ENCODE results near the gene RHOT2. TPM values are rescaled to one million over a fixed set of nuclear protein-coding genes. Genes with fewer than 3 reads are reported as not detected.

RHOT2 gene
- total RNA-seq, 1 experiment from 2014 or later: 210 TPM

GRCh38 chr16:634051-634670 lies 33.8 kb upstream of the RHOT2 start:
- H3K9me3 ChIP-seq (ENCODE audit: control insufficient read depth, low read depth, low read length): no peaks in the 10 kb centered on the region
- no peak overlapping the region for H3K18ac ChIP-seq (ENCODE audit: insufficient read length, low read depth, low read length)
- no peaks in the 10 kb centered on the region for H3K27me3 ChIP-seq (ENCODE audit: insufficient read depth, low read length)
- no peak overlapping the region for H4K5ac ChIP-seq (ENCODE audit: insufficient read length, low read depth, low read length)
- H3K23ac ChIP-seq (ENCODE audit: insufficient read length, low read depth, low read length): no peak overlapping the region
- H3K9ac ChIP-seq (ENCODE audit: extremely low read depth, insufficient read length, low read length): no peak overlapping the region
- no peak overlapping the region for H3K14ac ChIP-seq (ENCODE audit: insufficient read depth, low read length)
- H3K27ac ChIP-seq (ENCODE audit: insufficient read length, low read depth, low read length): no peak overlapping the region
- H2BK120ac ChIP-seq (ENCODE audit: low read depth, low read length, poor library complexity, severe bottlenecking): no peak overlapping the region
- H2AFZ ChIP-seq (ENCODE audit: low read length): no peak overlapping the region
- no peak overlapping the region for H3T11ph ChIP-seq (ENCODE audit: low read length)
- H3K56ac ChIP-seq (ENCODE audit: insufficient read length, low read depth, low read length): no peak overlapping the region
- Mint-ChIP-seq H3K9me3 (peaks cover 3% of the 10 kb centered on the region in 2 experiments; a peak in 2 of 5 replicates), H3K4me1 (peaks cover 16 to 34% of the 10 kb centered on the region in 2 experiments), H3K27ac (no peak overlapping the region), H3K36me3 (ENCODE audit: insufficient read depth in 1 of 3, low read depth in 3 of 3) (peaks cover 0 to 6% (median 1%) of the 10 kb centered on the region in 3 experiments; a peak in 4 of 7 replicates), H3K4me3 (peak overlapping the region; percentile 63 to 82; a peak in 2 of 5 replicates), H3K27me3 (ENCODE audit: low read depth) (peaks cover 2% of the 10 kb centered on the region; the same call in 1 of the 2 replicates)
- H3K79me1 ChIP-seq (ENCODE audit: insufficient read depth, low read depth, low read length, poor library complexity, severe bottlenecking): no peaks in the 10 kb centered on the region
- no peak overlapping the region for H2BK20ac ChIP-seq (ENCODE audit: low read depth, low read length, poor library complexity, severe bottlenecking)
- H4K91ac ChIP-seq (ENCODE audit: insufficient read length, low read depth, low read length): no peak overlapping the region
- no peak overlapping the region for H2BK12ac ChIP-seq (ENCODE audit: insufficient read length, low read depth, low read length)
- no peak overlapping the region for H3K4ac ChIP-seq (ENCODE audit: low read depth, low read length)
- H2BK5ac ChIP-seq (ENCODE audit: insufficient read length, low read length): no peak overlapping the region
- WGBS (ENCODE audit: extremely low coverage, insufficient read length, low lambda C conversion rate): no CpG with 5 or more reads among the region's 22 CpGs
- no peak overlapping the region for H3K4me2 ChIP-seq (ENCODE audit: insufficient read depth, insufficient read length, low read length)
- peaks cover 15% of the 10 kb centered on the region for H3K23me2 ChIP-seq (ENCODE audit: insufficient read length, low read depth, low read length, poor library complexity, severe bottlenecking)
- no peak for DNase-seq
- peaks cover 2% of the 10 kb centered on the region; the same call in 1 of the 2 replicates for H3K79me2 ChIP-seq (ENCODE audit: insufficient read depth, low read length)
- no peak overlapping the region for H2BK15ac ChIP-seq (ENCODE audit: low read depth, low read length)
- no peak overlapping the region for H2AK5ac ChIP-seq (ENCODE audit: insufficient read length, low read length)
- no peaks in the 10 kb centered on the region for H4K20me1 ChIP-seq (ENCODE audit: control insufficient read depth, insufficient read depth, insufficient read length)
- no peaks in the 10 kb centered on the region; the same call in 1 of the 2 replicates for H3K4me1 ChIP-seq (ENCODE audit: insufficient read depth, low read length)
- no peak overlapping the region for H4K8ac ChIP-seq (replicated peaks; ENCODE audit: insufficient read length, low read depth, low read length)
- no peak for TF ChIP-seq CTCF (conservative IDR thresholded peaks at IDR 0.05)

Data from H9 (cell line).